GM23338 (cell line): ENCODE data around the gene NCOR2. TPM values are rescaled to one million over a fixed set of nuclear protein-coding genes. Genes with fewer than 3 reads are reported as not detected.
A peak's percentile ranks its signal among the peaks of the same experiment; 100 is the strongest.

Source experiments
- ATAC-seq: fragments of 200-7000 bp; cut with Tn5 transposase; 3 replicates; pipeline ENCODE4 v1.9.1; 2020
- DNase-seq: peaks from one replicate; pipeline ENCODE4 v3.0.0-alpha.2; 2015; ENCODE audit warnings: low spot score
- H2AFZ ChIP-seq: fragments of 200-600 bp; sonication (generic); 2 replicates; pipeline ENCODE4 v1.8.0; 2016; ENCODE audit warnings: antibody characterized with exemption, mild to moderate bottlenecking, moderate library complexity
- H3F3A ChIP-seq: fragments of 200-600 bp; sonication (generic); replicated peaks from 2 replicates; pipeline ENCODE4 v1.8.0; 2017; ENCODE audit warnings: antibody characterized with exemption, mixed run types, low read depth
- H3K27ac ChIP-seq: fragments of 200-600 bp; sonication (generic); 2 replicates; pipeline ENCODE4 v1.6.1; 2016; ENCODE audit warnings: low read depth
- H3K27me3 ChIP-seq: fragments of 200-600 bp; sonication (generic); 2 replicates; pipeline ENCODE4 v1.8.0; 2016; ENCODE audit warnings: mild to moderate bottlenecking, mixed run types, moderate library complexity; ENCODE audit not compliant: insufficient read depth
- H3K36me3 ChIP-seq: fragments of 200-600 bp; sonication (generic); 2 replicates; pipeline ENCODE4 v1.8.0; 2016; ENCODE audit warnings: mild to moderate bottlenecking; ENCODE audit not compliant: insufficient read depth
- H3K4me1 ChIP-seq: fragments of 200-600 bp; sonication (generic); 2 replicates; pipeline ENCODE4 v1.8.0; 2016; ENCODE audit warnings: mild to moderate bottlenecking, moderate library complexity; ENCODE audit not compliant: insufficient read depth
- H3K4me2 ChIP-seq: fragments of 200-600 bp; sonication (generic); 2 replicates; pipeline ENCODE4 v1.7.1; 2017; ENCODE audit warnings: mixed run types
- H3K4me3 ChIP-seq: fragments of 200-600 bp; sonication (generic); 2 replicates; pipeline ENCODE4 v1.6.1; 2016; ENCODE audit warnings: mixed run types
- H3K79me2 ChIP-seq: fragments of 200-600 bp; sonication (generic); replicated peaks from 2 replicates; pipeline ENCODE4 v1.8.0; 2017; ENCODE audit warnings: mild to moderate bottlenecking; ENCODE audit not compliant: insufficient read depth
- H3K9me2 ChIP-seq: fragments of 200-600 bp; sonication (generic); 2 replicates; pipeline ENCODE4 v1.8.0; 2017; ENCODE audit not compliant: insufficient read depth
- H4K20me1 ChIP-seq: fragments of 200-600 bp; sonication (generic); replicated peaks from 2 replicates; pipeline ENCODE4 v1.8.0; 2017; ENCODE audit warnings: mild to moderate bottlenecking; ENCODE audit not compliant: insufficient read depth
- H3K27ac Mint-ChIP-seq: 2 replicates; pipeline ENCODE4 v1.8.0; 2020; ENCODE audit warnings: inconsistent platforms, mild to moderate bottlenecking, moderate library complexity, mixed read lengths
- H3K27me3 Mint-ChIP-seq: 3 replicates; pipeline ENCODE4 v1.8.0; 2022; ENCODE audit warnings: low read depth, mild to moderate bottlenecking, moderate library complexity, mixed read lengths, inconsistent platforms; ENCODE audit not compliant: insufficient read depth, poor library complexity
- H3K36me3 Mint-ChIP-seq: 3 replicates; pipeline ENCODE4 v1.8.0; 2021; ENCODE audit warnings: low read depth, mild to moderate bottlenecking, inconsistent platforms, moderate library complexity, mixed read lengths
- H3K4me1 Mint-ChIP-seq: 3 replicates; pipeline ENCODE4 v1.8.0; 2020; ENCODE audit warnings: mild to moderate bottlenecking, inconsistent platforms, mixed read lengths
- H3K4me3 Mint-ChIP-seq: 3 replicates; pipeline ENCODE4 v1.8.0; 2021; ENCODE audit warnings: moderate library complexity, mild to moderate bottlenecking, inconsistent platforms, mixed read lengths
- H3K9me3 Mint-ChIP-seq: 3 replicates; pipeline ENCODE4 v1.8.0; 2020; ENCODE audit warnings: moderate library complexity, mild to moderate bottlenecking, inconsistent platforms, mixed read lengths
- CREB1 ChIP-seq: fragments of 250-450 bp; sonication (Bioruptor Pico); IDR thresholded peaks from 2 replicates; pipeline ENCODE4 v1.5.0; 2020; ENCODE audit warnings: low read depth, mild to moderate bottlenecking, moderate library complexity
- CTCF ChIP-seq, 2 experiments: fragments of 200-600 bp in 1 of 2; sonication (generic) in 1 of 2; conservative IDR thresholded peaks; 2 replicates each; pipeline versions ENCODE4 v1.5.1 to v1.6.1; 2016 to 2017; ENCODE audit warnings: antibody characterized with exemption in 2 of 2, low read depth in 2 of 2, mild to moderate bottlenecking in 2 of 2, moderate library complexity in 1 of 2
- EZH2 ChIP-seq: fragments of 200-600 bp; sonication (generic); IDR thresholded peaks from one replicate; pipeline ENCODE4 v1.8.0; 2017; ENCODE audit warnings: antibody characterized with exemption, mild to moderate bottlenecking, low read depth; ENCODE audit not compliant: unreplicated experiment
- EZH2phosphoT487 ChIP-seq: fragments of 200-600 bp; sonication (generic); IDR thresholded peaks from one replicate; pipeline ENCODE4 v1.8.1; 2018; ENCODE audit warnings: antibody characterized with exemption; ENCODE audit not compliant: unreplicated experiment
- JUNB ChIP-seq: IDR thresholded peaks from one replicate; pipeline ENCODE4 v1.6.1; 2016; ENCODE audit warnings: antibody characterized with exemption; ENCODE audit not compliant: unreplicated experiment
- NANOG ChIP-seq: IDR thresholded peaks from 2 replicates; pipeline ENCODE4 v1.6.1; 2016; ENCODE audit warnings: antibody characterized with exemption, borderline replicate concordance
- POLR2AphosphoS5 ChIP-seq: IDR thresholded peaks from 2 replicates; pipeline ENCODE4 v1.6.1; 2016; ENCODE audit warnings: antibody characterized with exemption, low read depth
- STAT1 ChIP-seq: IDR thresholded peaks from one replicate; pipeline ENCODE4 v1.6.1; 2016; ENCODE audit warnings: antibody characterized with exemption; ENCODE audit not compliant: unreplicated experiment
- ZNF114 ChIP-seq: fragments of 250-450 bp; sonication (Bioruptor Pico); IDR thresholded peaks from 2 replicates; pipeline ENCODE4 v1.5.0; 2020; ENCODE audit warnings: mild to moderate bottlenecking, moderate library complexity
- ZNF331 ChIP-seq: fragments of 250-450 bp; sonication (Bioruptor Pico); IDR thresholded peaks from 2 replicates; pipeline ENCODE4 v1.5.0; 2020; ENCODE audit warnings: low read depth, mild to moderate bottlenecking, moderate library complexity
- polyA plus RNA-seq: library from polyadenylated mRNA; unstranded; fragments of >200 nt; fragmentation: Nextera tagmentation; extraction: Ambion mirVana; gene quantifications from 2 replicates; pipeline ENCODE4 v1.2.1, GENCODE V29; 2016
- total RNA-seq: library from RNA; depleted of rRNA; stranded (reverse); fragments of >200 nt; shearing (Covaris generic); gene quantifications from 2 replicates; pipeline ENCODE4 v1.2.3, GENCODE V29; 2014
- TF ChIP-seq, protein P1 (sequence below): fragments of 250-450 bp; sonication (Bioruptor Pico); IDR thresholded peaks from 2 replicates; pipeline ENCODE4 v1.5.0; 2020; ENCODE audit warnings: mild to moderate bottlenecking, moderate library complexity
- TF ChIP-seq, protein P2 (sequence below): IDR thresholded peaks from 2 replicates; pipeline ENCODE4 v1.6.1; 2016; ENCODE audit warnings: antibody characterized with exemption
- TF ChIP-seq, protein P3 (sequence below): IDR thresholded peaks from one replicate; pipeline ENCODE4 v1.6.1; 2018; ENCODE audit warnings: antibody characterized with exemption; ENCODE audit not compliant: unreplicated experiment

The NCOR2 gene
- total and polyA plus RNA-seq, 2 experiments from 2014 or later, result 69.6 to 190 TPM

DNA sequence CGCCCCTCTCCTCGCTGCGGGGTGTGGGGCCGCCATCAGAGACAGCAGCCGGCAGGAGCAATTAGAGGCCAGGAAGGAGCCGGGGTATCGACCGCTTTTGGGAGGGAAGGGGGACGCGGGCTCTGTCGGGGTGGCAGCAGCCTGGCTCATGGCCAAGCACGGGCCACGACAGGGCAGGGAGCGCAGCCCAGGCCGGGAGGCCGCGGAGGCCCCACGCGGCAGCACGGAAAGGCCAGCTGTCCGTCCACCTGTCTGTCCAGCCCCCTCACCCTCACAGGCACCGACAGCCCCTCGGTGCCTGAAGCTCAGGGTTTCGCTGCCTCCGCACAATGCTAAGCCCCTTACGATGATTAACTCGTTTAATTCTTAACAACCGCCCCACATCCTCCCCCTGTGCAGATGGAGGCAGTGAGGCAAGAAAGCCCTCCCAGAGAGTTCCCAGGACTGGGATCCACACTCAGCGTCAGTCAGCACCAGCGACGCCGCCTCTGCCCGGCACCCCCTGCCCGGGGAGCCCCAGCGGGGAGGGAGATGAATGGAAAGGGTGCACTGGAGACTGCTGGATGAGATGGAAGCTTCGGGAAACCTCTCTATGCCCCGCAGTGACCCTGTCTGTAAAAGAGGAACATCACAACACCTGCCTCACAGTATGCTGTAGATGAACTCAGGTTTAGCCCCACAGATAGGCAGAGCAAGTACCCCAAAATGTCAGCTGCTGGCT, 23.7 kb downstream of the NCOR2 start:
- H3K9me2 ChIP-seq, result no peaks in the 10 kb centered on the region
- Mint-ChIP-seq H3K4me3 (no peak overlapping the region), H3K27ac (peak overlapping the region; percentile 87), H3K36me3 (peaks cover 14% of the 10 kb centered on the region), H3K27me3 (peaks cover 2% of the 10 kb centered on the region), H3K4me1 (peaks cover 40% of the 10 kb centered on the region), H3K9me3 (peaks cover 5% of the 10 kb centered on the region; the same call in 1 of the 3 replicates)
- H4K20me1 ChIP-seq, result peaks cover 41% of the 10 kb centered on the region
- DNase-seq (no peak), ATAC-seq (peak; percentile 7)
- TF ChIP-seq EZH2phosphoT487 (no peak), POLR2AphosphoS5 (no peak), EZH2 (no peak), CREB1 (CRISPR knock-in tag) (no peak), JUNB (no peak), ZNF114 (CRISPR knock-in tag) (no peak), NANOG (no peak), STAT1 (no peak), ZNF331 (CRISPR knock-in tag) (no peak), CTCF (conservative IDR thresholded peaks at IDR 0.05; ENCODE audit: low read depth in 2 of 2) (no peak)
- TF ChIP-seq, protein P1, sequence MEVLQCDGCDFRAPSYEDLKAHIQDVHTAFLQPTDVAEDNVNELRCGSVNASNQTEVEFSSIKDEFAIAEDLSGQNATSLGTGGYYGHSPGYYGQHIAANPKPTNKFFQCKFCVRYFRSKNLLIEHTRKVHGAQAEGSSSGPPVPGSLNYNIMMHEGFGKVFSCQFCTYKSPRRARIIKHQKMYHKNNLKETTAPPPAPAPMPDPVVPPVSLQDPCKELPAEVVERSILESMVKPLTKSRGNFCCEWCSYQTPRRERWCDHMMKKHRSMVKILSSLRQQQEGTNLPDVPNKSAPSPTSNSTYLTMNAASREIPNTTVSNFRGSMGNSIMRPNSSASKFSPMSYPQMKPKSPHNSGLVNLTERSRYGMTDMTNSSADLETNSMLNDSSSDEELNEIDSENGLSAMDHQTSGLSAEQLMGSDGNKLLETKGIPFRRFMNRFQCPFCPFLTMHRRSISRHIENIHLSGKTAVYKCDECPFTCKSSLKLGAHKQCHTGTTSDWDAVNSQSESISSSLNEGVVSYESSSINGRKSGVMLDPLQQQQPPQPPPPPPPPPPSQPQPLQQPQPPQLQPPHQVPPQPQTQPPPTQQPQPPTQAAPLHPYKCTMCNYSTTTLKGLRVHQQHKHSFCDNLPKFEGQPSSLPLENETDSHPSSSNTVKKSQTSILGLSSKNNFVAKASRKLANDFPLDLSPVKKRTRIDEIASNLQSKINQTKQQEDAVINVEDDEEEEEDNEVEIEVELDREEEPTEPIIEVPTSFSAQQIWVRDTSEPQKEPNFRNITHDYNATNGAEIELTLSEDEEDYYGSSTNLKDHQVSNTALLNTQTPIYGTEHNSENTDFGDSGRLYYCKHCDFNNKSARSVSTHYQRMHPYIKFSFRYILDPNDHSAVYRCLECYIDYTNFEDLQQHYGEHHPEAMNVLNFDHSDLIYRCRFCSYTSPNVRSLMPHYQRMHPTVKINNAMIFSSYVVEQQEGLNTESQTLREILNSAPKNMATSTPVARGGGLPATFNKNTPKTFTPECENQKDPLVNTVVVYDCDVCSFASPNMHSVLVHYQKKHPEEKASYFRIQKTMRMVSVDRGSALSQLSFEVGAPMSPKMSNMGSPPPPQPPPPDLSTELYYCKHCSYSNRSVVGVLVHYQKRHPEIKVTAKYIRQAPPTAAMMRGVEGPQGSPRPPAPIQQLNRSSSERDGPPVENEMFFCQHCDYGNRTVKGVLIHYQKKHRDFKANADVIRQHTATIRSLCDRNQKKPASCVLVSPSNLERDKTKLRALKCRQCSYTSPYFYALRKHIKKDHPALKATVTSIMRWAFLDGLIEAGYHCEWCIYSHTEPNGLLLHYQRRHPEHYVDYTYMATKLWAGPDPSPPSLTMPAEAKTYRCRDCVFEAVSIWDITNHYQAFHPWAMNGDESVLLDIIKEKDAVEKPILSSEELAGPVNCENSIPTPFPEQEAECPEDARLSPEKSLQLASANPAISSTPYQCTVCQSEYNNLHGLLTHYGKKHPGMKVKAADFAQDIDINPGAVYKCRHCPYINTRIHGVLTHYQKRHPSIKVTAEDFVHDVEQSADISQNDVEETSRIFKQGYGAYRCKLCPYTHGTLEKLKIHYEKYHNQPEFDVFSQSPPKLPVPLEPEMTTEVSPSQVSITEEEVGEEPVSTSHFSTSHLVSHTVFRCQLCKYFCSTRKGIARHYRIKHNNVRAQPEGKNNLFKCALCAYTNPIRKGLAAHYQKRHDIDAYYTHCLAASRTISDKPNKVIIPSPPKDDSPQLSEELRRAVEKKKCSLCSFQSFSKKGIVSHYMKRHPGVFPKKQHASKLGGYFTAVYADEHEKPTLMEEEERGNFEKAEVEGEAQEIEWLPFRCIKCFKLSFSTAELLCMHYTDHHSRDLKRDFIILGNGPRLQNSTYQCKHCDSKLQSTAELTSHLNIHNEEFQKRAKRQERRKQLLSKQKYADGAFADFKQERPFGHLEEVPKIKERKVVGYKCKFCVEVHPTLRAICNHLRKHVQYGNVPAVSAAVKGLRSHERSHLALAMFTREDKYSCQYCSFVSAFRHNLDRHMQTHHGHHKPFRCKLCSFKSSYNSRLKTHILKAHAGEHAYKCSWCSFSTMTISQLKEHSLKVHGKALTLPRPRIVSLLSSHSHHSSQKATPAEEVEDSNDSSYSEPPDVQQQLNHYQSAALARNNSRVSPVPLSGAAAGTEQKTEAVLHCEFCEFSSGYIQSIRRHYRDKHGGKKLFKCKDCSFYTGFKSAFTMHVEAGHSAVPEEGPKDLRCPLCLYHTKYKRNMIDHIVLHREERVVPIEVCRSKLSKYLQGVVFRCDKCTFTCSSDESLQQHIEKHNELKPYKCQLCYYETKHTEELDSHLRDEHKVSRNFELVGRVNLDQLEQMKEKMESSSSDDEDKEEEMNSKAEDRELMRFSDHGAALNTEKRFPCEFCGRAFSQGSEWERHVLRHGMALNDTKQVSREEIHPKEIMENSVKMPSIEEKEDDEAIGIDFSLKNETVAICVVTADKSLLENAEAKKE, result no peak
- TF ChIP-seq, protein P2, sequence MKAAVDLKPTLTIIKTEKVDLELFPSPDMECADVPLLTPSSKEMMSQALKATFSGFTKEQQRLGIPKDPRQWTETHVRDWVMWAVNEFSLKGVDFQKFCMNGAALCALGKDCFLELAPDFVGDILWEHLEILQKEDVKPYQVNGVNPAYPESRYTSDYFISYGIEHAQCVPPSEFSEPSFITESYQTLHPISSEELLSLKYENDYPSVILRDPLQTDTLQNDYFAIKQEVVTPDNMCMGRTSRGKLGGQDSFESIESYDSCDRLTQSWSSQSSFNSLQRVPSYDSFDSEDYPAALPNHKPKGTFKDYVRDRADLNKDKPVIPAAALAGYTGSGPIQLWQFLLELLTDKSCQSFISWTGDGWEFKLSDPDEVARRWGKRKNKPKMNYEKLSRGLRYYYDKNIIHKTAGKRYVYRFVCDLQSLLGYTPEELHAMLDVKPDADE, result no peak
- TF ChIP-seq, protein P3, sequence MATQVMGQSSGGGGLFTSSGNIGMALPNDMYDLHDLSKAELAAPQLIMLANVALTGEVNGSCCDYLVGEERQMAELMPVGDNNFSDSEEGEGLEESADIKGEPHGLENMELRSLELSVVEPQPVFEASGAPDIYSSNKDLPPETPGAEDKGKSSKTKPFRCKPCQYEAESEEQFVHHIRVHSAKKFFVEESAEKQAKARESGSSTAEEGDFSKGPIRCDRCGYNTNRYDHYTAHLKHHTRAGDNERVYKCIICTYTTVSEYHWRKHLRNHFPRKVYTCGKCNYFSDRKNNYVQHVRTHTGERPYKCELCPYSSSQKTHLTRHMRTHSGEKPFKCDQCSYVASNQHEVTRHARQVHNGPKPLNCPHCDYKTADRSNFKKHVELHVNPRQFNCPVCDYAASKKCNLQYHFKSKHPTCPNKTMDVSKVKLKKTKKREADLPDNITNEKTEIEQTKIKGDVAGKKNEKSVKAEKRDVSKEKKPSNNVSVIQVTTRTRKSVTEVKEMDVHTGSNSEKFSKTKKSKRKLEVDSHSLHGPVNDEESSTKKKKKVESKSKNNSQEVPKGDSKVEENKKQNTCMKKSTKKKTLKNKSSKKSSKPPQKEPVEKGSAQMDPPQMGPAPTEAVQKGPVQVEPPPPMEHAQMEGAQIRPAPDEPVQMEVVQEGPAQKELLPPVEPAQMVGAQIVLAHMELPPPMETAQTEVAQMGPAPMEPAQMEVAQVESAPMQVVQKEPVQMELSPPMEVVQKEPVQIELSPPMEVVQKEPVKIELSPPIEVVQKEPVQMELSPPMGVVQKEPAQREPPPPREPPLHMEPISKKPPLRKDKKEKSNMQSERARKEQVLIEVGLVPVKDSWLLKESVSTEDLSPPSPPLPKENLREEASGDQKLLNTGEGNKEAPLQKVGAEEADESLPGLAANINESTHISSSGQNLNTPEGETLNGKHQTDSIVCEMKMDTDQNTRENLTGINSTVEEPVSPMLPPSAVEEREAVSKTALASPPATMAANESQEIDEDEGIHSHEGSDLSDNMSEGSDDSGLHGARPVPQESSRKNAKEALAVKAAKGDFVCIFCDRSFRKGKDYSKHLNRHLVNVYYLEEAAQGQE, result no peak
- peaks cover 35% of the 10 kb centered on the region for H3K4me1 ChIP-seq
- H2AFZ ChIP-seq, result no peak overlapping the region
- peaks cover 84% of the 10 kb centered on the region for H3K79me2 ChIP-seq
- H3K27me3 ChIP-seq, result no peaks in the 10 kb centered on the region
- H3K27ac ChIP-seq, result peak overlapping the region; percentile 81
- no peak overlapping the region for H3K4me3 ChIP-seq
- no peaks in the 10 kb centered on the region for H3F3A ChIP-seq
- H3K36me3 ChIP-seq, result no peaks in the 10 kb centered on the region
- peak overlapping the region; percentile 48 for H3K4me2 ChIP-seq
